Muscle of leg (tissue), 16 donors: ENCODE measurements around the gene LRIG2. TPM values are rescaled to one million over a fixed set of nuclear protein-coding genes. Genes with fewer than 3 reads are reported as not detected.
"Not testable (repeated sequence)": the region's sequence is repeated elsewhere in the genome, so short reads cannot be mapped to it uniquely, and the experiment has no call there.

Experiments used
- DNase-seq: peaks from one replicate; pipeline ENCODE4 v3.0.0; 2013
- H3K27ac ChIP-seq: one replicate; pipeline ENCODE4 v1.5.1; 2013; ENCODE audit warnings: mild to moderate bottlenecking, low read length, control low read depth
- H3K27me3 ChIP-seq: one replicate; pipeline ENCODE4 v1.6.1; 2013; ENCODE audit warnings: low read length; ENCODE audit not compliant: control insufficient read depth, insufficient read depth
- H3K36me3 ChIP-seq: one replicate; pipeline ENCODE4 v1.6.1; 2013; ENCODE audit warnings: low read length; ENCODE audit not compliant: control insufficient read depth, insufficient read depth
- H3K4me1 ChIP-seq: one replicate; pipeline ENCODE4 v1.6.1; 2013; ENCODE audit warnings: low read length; ENCODE audit not compliant: control insufficient read depth, insufficient read depth
- H3K4me3 ChIP-seq: one replicate; pipeline ENCODE4 v1.5.1; 2013; ENCODE audit warnings: low read length, control low read depth
- H3K9me3 ChIP-seq: replicated peaks from 2 replicates; pipeline ENCODE4 v1.6.1; 2013; ENCODE audit warnings: low read depth, low read length; ENCODE audit not compliant: control insufficient read depth
- WGBS: methylation state at CpG from one replicate; pipeline ENCODE4 v1.1.5; 2013; ENCODE audit warnings: missing lambda C conversion rate; ENCODE audit not compliant: insufficient coverage; 5-methylcytosine and 5-hydroxymethylcytosine counted together
- long read RNA-seq, 11 donors: transcript quantifications; one replicate each; lab custom pipeline, GENCODE V29; 2026
- polyA plus RNA-seq, 8 donors: library from polyadenylated mRNA; unstranded; fragments of 120-200 nt; gene quantifications; one replicate each; pipeline versions ENCODE4 v1.2.1 to v1.2.3, GENCODE V29; 2013; ENCODE audit warnings: inconsistent platforms in 1 of 8, low replicate concordance in 1 of 8; ENCODE audit not compliant: insufficient read length in 8 of 8, insufficient read depth in 1 of 8
- total RNA-seq: library from RNA; stranded (reverse); fragments of 120-200 nt; gene quantifications from one replicate; pipeline ENCODE4 v1.2.4, GENCODE V29; 2013

The LRIG2 gene
- 15.4 TPM for total RNA-seq
- 10 to 100 TPM in 5 of 8 donors, 1 to 10 TPM in 3; 7.5 to 13.8 (median 10.7) TPM for polyA plus RNA-seq
- long read RNA-seq, donor 1: 0 reads
- long read RNA-seq, donor 2, full-length matches to known transcripts: 1 of 1 reads
- long read RNA-seq, donor 2, partial matches to known transcripts: 0 of 1 reads
- long read RNA-seq, donor 2, other reads (novel, unspliced or antisense): 0 of 1 reads
- long read RNA-seq, donor 3, partial matches to known transcripts: 12 of 12 reads
- long read RNA-seq, donor 3, other reads (novel, unspliced or antisense): 0 of 12 reads
- long read RNA-seq, donor 4: 0 reads
- long read RNA-seq, donor 5, full-length matches to known transcripts: 3 of 3 reads
- long read RNA-seq, donor 5, partial matches to known transcripts: 0 of 3 reads
- long read RNA-seq, donor 5, other reads (novel, unspliced or antisense): 0 of 3 reads
- long read RNA-seq, donor 6, full-length matches to known transcripts: 1 of 1 reads
- long read RNA-seq, donor 6, partial matches to known transcripts: 0 of 1 reads
- long read RNA-seq, donor 6, other reads (novel, unspliced or antisense): 0 of 1 reads
- long read RNA-seq, donor 7, full-length matches to known transcripts: 1 of 1 reads
- long read RNA-seq, donor 7, partial matches to known transcripts: 0 of 1 reads
- long read RNA-seq, donor 7, other reads (novel, unspliced or antisense): 0 of 1 reads
- long read RNA-seq, donor 8, full-length matches to known transcripts: 2 of 2 reads
- long read RNA-seq, donor 8, partial matches to known transcripts: 0 of 2 reads
- long read RNA-seq, donor 8, other reads (novel, unspliced or antisense): 0 of 2 reads
- long read RNA-seq, donor 9: 0 reads
- long read RNA-seq, donor 10, full-length matches to known transcripts: 1 of 6 reads
- long read RNA-seq, donor 10, partial matches to known transcripts: 5 of 6 reads
- long read RNA-seq, donor 10, other reads (novel, unspliced or antisense): 0 of 6 reads
- long read RNA-seq, donor 11, partial matches to known transcripts: 5 of 5 reads
- long read RNA-seq, donor 11, other reads (novel, unspliced or antisense): 0 of 5 reads

DNA sequence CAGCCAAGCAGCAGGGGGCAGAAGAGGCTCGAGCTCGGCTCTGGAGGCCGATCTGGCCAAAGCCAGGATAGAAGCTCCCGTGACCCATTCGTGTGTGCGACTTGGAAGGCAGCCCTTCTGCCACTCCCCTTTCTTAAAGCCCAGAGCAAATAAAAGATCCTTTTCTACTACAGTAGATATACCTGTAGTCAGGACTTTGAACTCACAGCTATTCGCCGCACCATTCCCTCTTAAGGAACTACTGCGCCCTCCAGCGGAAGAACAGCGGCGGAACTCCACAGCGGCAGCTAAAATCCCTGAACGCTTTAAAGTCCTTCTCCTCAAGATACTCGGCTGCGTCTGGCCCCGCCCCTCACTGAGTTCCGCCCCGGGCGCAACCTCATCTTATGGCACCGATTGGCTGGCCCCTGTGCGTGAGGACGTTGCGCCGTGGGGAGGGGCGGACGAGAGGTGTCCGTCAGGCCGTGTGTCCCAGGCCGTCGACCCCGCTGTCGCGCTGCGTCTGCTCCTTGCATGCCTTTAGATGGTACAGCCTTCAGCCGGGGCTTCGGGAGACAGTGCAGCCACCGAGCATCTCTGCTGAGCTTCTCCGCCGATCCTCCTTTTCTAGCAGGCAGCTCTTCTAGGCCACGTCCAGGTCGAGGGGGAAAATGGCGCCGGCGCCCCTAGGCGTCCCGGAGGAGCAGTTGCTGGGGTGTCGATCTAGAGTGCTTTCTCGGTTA is at the start of gene LRIG2:
TSS of gene LRIG2 (plus strand) at position 442 of the 722 bp plus-strand sequence. CDS start at position 651, 209 bp downstream.
- WGBS: under 1% methylated on average over 49 of the region's 49 CpGs
- peak; percentile 99 for DNase-seq
- Histone ChIP-seq H3K27me3 (no peaks in the 10 kb centered on the region), H3K4me1 (peaks cover 8% of the 10 kb centered on the region), H3K4me3 (peak within 1 kb of the TSS; percentile 97), H3K36me3 (no peaks in the 10 kb centered on the region), H3K27ac (peak within 1 kb of the TSS; percentile 96), H3K9me3 (no peaks in the 10 kb centered on the region)

GRCh38 chr1:113023316-113023715 is 49.7 kb upstream of the LRIG2 start:
- H3K4me3 ChIP-seq, H3K27ac ChIP-seq, DNase-seq, H3K4me1 ChIP-seq, H3K27me3 ChIP-seq, H3K36me3 ChIP-seq, H3K9me3 ChIP-seq: not testable (repeated sequence)
- WGBS: 95% methylated on average over 3 of the region's 4 CpGs

GRCh38 chr1:113027007-113027406 is 46.0 kb upstream of the LRIG2 start:
- no peak overlapping the region for H3K4me3 ChIP-seq
- H3K4me1 ChIP-seq: no peaks in the 10 kb centered on the region
- H3K27me3 ChIP-seq: no peaks in the 10 kb centered on the region
- H3K27ac ChIP-seq: no peak overlapping the region
- H3K9me3 ChIP-seq: no peaks in the 10 kb centered on the region
- H3K36me3 ChIP-seq: no peaks in the 10 kb centered on the region
- DNase-seq: no peak
- WGBS: 57% methylated on average over 3 of the region's 5 CpGs

DNA sequence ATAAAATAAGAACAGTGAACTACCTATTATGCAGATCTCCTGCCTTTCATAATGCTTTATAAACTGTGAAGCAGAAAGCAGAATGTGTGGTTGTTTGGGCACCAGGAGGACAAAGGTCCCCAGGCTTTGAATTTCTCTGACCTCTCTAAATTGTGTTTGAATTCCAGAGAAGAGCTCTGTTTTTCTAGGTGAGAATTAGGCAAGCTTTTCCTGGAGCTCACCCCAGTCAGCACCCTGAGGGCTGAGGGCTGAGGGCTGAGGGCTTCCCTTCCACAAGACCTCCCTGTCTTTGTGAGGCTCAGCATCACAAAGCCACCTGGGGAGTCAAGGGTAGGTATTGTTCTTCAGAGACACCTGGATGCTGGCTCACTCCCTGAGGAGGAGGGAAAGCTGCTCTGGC is 45.5 kb upstream of the LRIG2 start:
- no peak overlapping the region for H3K4me3 ChIP-seq
- H3K27me3 ChIP-seq: no peaks in the 10 kb centered on the region
- H3K27ac ChIP-seq: no peak overlapping the region

GRCh38 chr1:113029822-113030221 is 43.2 kb upstream of the LRIG2 start:
- no peaks in the 10 kb centered on the region for H3K36me3 ChIP-seq
- H3K27ac ChIP-seq: no peak overlapping the region
- WGBS: no CpG with 5 or more reads among the region's 1 CpG

More for the DNA sequence above, 45.5 kb upstream of the LRIG2 start:
- Histone ChIP-seq H3K9me3 (no peaks in the 10 kb centered on the region), H3K36me3 (no peaks in the 10 kb centered on the region), H3K4me1 (no peaks in the 10 kb centered on the region)
- DNase-seq: no peak

GRCh38 chr1:113031171-113031933 is 41.6 kb upstream of the LRIG2 start:
- no peak overlapping the region for H3K4me3 ChIP-seq
- no peaks in the 10 kb centered on the region for H3K36me3 ChIP-seq
- 81% methylated on average over 4 of the region's 8 CpGs for WGBS
- H3K9me3 ChIP-seq: no peaks in the 10 kb centered on the region
- no peaks in the 10 kb centered on the region for H3K4me1 ChIP-seq
- H3K27me3 ChIP-seq: no peaks in the 10 kb centered on the region
- no peak overlapping the region for H3K27ac ChIP-seq
- DNase-seq: no peak

More at GRCh38 chr1:113029822-113030221, 43.2 kb upstream of the LRIG2 start:
- no peaks in the 10 kb centered on the region for H3K27me3 ChIP-seq
- H3K4me3 ChIP-seq: no peak overlapping the region
- no peaks in the 10 kb centered on the region for H3K4me1 ChIP-seq
- DNase-seq: no peak
- H3K9me3 ChIP-seq: no peaks in the 10 kb centered on the region

DNA sequence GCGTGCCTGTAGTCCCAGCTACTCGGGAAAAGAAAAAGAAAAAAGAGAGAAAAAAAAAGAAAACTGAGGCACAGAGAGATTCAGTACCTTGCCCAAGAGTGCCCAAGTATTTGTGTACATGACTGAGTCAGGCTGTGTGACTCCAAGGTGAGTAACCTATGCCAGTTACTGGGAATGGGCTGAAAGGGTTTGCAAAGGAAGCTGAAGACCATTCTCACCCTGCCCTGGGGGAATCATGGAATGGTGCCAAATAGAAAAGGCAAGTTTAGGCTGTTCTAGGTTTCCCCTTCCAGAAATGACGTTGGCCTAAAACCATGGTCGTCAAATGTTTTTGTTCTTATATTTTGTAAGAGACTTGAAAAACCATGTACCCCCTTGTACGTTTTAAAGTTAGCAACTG is 37.9 kb upstream of the LRIG2 start:
- Histone ChIP-seq H3K4me3 (no peak overlapping the region), H3K27me3 (no peaks in the 10 kb centered on the region), H3K9me3 (no peaks in the 10 kb centered on the region), H3K27ac (no peak overlapping the region), H3K36me3 (no peaks in the 10 kb centered on the region), H3K4me1 (no peaks in the 10 kb centered on the region)
- 100% methylated on average over 1 of the region's 5 CpGs for WGBS
- DNase-seq: no peak

DNA sequence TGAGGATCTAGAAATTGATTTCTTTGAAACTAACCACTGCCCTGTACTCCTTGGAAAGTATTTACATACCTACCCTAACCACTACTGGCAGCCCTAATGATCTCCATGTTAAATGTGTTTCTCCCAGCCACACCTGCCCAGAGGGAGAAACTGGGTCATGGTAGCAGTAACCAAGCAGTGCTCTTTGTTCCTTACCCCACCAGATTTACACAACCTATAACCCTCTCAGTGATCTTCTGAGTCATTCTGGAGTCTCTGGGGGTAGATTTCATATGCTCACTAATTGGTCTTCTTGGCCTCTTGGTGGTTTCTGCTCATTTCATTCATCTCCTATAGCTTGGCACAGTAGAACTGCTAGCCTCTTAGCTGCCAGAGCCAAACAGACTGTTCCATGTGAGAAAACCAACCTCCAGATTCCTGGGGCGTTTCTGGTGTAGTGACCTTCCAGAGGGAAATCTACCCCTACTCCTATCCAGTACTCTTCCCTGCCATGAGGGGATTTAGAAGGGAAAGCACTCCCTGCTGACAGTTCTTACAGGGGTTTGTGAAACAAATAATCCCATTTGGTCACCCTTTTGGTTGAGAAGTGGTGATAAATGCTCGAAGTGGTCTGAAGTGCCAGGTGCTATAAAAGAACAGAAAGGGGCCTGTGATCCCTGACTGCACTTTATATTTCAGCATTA is 36.2 kb upstream of the LRIG2 start:
- no peak for DNase-seq
- H3K4me1 ChIP-seq: peaks cover 1% of the 10 kb centered on the region
- no peaks in the 10 kb centered on the region for H3K27me3 ChIP-seq
- no peak overlapping the region for H3K4me3 ChIP-seq
- WGBS: no CpG with 5 or more reads among the region's 2 CpGs
- no peaks in the 10 kb centered on the region for H3K36me3 ChIP-seq
- no peak overlapping the region for H3K27ac ChIP-seq
- H3K9me3 ChIP-seq: no peaks in the 10 kb centered on the region

- Histone ChIP-seq H3K36me3 (no peaks in the 10 kb centered on the region), H3K27me3 (no peaks in the 10 kb centered on the region), H3K9me3 (no peaks in the 10 kb centered on the region), H3K4me3 (no peak overlapping the region), H3K27ac (no peak overlapping the region), H3K4me1 (peaks cover 17% of the 10 kb centered on the region)
- WGBS: 25% methylated on average over 2 of the region's 2 CpGs
- DNase-seq: no peak
These were observed 33.0 kb upstream of the LRIG2 start for GRCh38 chr1:113040041-113040440.
